Bronchial epithelial cell (primary cell): Measurements from ENCODE around the gene DLEC1. TPM values are rescaled to one million over a fixed set of nuclear protein-coding genes. Genes with fewer than 3 reads are reported as not detected.
A peak's percentile ranks its signal among the peaks of the same experiment; 100 is the strongest.
"Not testable (repeated sequence)": the region's sequence is repeated elsewhere in the genome, so short reads cannot be mapped to it uniquely, and the experiment has no call there.

Source experiments
- DNase-seq: peaks from one replicate; pipeline ENCODE4 v3.0.0-alpha.2; 2010; ENCODE audit warnings: low read depth
- FAIRE-seq: peaks from 2 replicates; lab custom pipeline; 2011; peaks lifted over from hg19 to GRCh38; lab: Jason Lieb, UNC
- H3K27me3 ChIP-seq: 2 replicates; pipeline ENCODE4 v1.5.1; 2011; ENCODE audit warnings: low read length; ENCODE audit not compliant: control insufficient read depth, insufficient read depth
- H3K36me3 ChIP-seq: 2 replicates; pipeline ENCODE4 v1.5.1; 2011; ENCODE audit warnings: low read length; ENCODE audit not compliant: control insufficient read depth, insufficient read depth
- H3K4me3 ChIP-seq: 2 replicates; pipeline ENCODE4 v1.5.1; 2011; ENCODE audit warnings: mild to moderate bottlenecking, low read depth, low read length, control low read depth
- total RNA-seq: library from RNA; depleted of rRNA; stranded (reverse); fragments of >200 nt; gene quantifications from 2 replicates; pipeline ENCODE4 v1.2.1, GENCODE V29; 2014
- TF ChIP-seq, protein P1 (sequence below): IDR thresholded peaks from 2 replicates; pipeline ENCODE4 v1.5.1; 2011; ENCODE audit warnings: mild to moderate bottlenecking, moderate library complexity, low read length, control low read depth, inconsistent platforms; ENCODE audit not compliant: insufficient read depth, severe bottlenecking

The DLEC1 gene
- total RNA-seq, 1 donor from 2014 or later: 0.26 TPM

DNA sequence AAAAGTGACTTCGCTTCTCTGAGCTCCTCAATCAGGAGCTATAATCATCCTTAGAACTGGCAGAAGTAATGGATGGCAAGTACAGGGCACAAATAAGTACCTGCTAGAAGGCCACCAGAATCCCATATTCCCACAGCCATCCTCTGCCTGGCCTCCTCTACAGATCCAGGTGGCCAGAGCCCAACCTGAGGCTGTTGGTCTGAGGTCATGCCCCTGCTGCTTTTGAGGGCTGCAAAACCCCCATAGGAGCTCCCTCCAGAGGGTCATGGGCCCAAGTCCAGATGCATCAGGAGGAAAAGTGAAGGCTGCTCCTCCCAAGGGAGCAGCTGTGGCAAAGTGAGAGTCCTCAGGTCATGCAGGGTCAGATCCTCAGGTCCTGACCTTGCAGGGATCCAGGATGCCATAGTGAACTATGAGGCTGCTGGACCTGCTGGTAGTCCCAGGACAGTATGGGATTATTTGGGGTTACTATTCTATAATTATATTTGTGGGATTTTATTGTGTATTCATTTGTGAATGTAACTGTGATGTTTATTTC, 6.6 kb upstream of the DLEC1 start:
- Histone ChIP-seq H3K27me3 (no peaks in the 10 kb centered on the region), H3K4me3 (no peak overlapping the region), H3K36me3 (peaks cover 1% of the 10 kb centered on the region)
- TF ChIP-seq, protein P1, sequence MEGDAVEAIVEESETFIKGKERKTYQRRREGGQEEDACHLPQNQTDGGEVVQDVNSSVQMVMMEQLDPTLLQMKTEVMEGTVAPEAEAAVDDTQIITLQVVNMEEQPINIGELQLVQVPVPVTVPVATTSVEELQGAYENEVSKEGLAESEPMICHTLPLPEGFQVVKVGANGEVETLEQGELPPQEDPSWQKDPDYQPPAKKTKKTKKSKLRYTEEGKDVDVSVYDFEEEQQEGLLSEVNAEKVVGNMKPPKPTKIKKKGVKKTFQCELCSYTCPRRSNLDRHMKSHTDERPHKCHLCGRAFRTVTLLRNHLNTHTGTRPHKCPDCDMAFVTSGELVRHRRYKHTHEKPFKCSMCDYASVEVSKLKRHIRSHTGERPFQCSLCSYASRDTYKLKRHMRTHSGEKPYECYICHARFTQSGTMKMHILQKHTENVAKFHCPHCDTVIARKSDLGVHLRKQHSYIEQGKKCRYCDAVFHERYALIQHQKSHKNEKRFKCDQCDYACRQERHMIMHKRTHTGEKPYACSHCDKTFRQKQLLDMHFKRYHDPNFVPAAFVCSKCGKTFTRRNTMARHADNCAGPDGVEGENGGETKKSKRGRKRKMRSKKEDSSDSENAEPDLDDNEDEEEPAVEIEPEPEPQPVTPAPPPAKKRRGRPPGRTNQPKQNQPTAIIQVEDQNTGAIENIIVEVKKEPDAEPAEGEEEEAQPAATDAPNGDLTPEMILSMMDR: no peak
- FAIRE-seq (no peak), DNase-seq (no peak)

DNA sequence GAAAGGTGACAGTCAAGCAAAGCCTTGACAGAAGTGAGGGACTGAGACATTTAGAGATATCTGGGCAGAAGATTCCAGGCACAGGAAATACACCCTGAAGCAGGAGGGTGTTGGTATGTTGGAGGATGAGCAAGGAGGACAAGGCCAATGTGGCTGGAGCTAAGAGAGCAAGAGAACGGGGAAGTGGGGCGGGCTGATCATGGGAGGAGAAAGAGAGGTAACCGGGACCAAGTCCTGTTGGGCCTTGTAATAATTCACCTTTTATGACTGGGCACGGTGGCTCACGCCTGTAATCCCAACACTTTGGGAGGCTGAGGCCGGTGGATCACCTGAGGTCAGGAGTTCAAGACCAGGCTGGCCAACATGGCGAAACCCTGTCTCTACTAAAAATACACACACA, 5.4 kb upstream of the DLEC1 start:
- not testable (repeated sequence) for H3K4me3 ChIP-seq, H3K27me3 ChIP-seq, FAIRE-seq, DNase-seq, H3K36me3 ChIP-seq

DNA sequence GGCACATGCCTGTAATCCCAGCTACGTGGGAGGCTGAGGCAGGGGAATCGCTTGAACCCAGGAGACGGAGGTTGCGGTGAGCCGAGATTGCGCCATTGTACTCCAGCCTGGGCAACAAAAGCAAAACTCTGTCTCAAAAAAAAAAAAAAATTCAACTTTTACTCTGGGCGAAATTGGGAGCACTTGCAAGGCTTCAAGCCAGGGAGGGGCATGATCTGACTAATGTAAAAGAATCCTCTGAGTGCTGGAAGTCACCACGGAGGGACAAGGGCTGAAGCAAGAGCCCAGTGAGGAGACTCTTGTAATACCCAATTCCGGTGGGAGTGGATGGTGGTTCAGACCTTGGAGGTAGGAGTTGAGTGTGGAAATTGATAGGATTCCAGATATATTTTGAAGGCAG, 4.7 kb upstream of the DLEC1 start:
- not testable (repeated sequence) for H3K36me3 ChIP-seq, FAIRE-seq, DNase-seq, H3K4me3 ChIP-seq, H3K27me3 ChIP-seq

DNA sequence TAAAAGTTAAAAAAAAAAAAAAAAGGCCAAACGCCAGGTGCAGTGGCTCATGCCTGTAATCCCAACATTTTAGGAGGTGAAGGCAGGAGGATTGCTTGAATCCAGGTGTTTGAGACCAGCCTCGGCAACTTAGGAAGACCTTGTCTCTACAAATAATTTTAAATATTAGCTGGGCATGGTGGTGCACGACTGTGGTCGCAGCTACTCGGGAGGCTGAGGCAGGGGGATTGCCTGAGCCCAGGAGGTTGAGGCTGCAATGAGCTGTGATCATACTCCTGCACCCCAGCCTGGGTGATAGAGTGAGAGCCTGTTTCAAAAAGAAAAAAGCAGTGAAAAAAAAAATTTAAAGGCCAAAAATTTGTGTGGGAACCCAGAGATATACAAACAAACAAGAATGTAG, 2.7 kb upstream of the DLEC1 start:
- no peaks in the 10 kb centered on the region for H3K27me3 ChIP-seq
- FAIRE-seq (no peak), DNase-seq (no peak)
- TF ChIP-seq, protein P1: no peak
- no peak overlapping the region for H3K4me3 ChIP-seq
- no peaks in the 10 kb centered on the region for H3K36me3 ChIP-seq

DNA sequence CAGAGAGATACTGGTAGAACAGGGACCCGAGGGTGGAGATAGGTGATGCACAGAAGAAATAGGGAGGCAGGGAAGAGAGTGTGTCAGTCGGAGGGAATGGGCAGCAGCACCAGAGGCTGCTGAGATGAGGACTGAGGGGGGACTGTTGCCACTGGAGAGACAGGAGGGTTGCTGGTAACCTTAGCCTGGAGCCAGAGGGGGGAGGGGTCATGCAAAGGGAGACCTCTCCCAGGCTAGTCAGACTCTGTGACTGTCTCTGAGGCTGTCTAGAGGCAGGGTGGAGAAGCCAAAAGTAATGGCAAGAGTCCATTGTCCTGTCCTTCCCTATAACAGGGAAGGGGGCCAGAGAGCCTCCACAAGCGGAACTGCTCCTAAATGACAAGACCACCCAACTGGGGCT, 2.1 kb upstream of the DLEC1 start:
- TF ChIP-seq, protein P1: no peak
- FAIRE-seq (no peak), DNase-seq (no peak)
- Histone ChIP-seq H3K36me3 (no peaks in the 10 kb centered on the region), H3K4me3 (no peak overlapping the region), H3K27me3 (no peaks in the 10 kb centered on the region)

DNA sequence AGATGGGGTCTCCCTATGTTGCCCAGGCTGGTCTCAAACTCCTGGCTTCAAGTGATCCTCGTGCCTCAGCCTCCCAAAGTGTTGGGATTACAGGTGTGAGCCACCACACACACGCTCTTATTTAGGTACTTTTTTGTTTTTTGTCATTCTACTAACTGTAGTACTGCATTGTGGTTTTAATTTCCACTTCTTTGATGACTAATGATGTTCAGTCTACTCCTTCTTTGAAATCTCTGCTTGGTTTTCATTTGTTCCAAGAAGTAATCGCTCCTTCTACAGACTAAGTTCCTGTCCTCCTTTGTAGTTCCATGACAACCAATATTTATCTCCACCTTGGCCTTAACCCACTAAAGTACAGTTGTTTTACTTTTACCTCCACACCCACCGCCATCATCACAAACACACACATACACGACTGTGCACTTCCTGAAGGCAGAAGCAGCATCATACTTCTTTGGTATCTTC, 529 bp upstream of the DLEC1 start:
- Histone ChIP-seq H3K27me3 (no peaks in the 10 kb centered on the region), H3K36me3 (no peaks in the 10 kb centered on the region), H3K4me3 (no peak overlapping the region)
- FAIRE-seq: no peak
- TF ChIP-seq, protein P1: no peak
- peak; percentile 35 for DNase-seq

DNA sequence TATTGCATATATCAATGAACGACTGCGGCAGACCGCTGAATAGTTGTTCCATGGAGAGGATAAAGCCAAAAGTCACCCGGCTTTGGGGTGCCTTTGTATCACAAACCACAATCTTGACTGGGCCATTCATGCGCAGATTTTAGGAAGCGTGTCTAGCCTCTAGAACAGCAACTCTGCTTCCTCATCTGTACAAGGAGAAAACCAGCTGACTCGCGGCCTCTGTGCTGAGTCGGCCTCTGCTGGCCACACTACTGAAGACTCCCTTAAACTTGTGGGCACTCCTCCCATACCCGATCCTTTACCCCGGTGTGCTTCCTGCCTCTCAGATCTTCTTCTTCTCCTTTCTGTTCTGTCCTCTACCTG, 872 bp downstream of the DLEC1 start:
- H3K27me3 ChIP-seq: no peaks in the 10 kb centered on the region
- FAIRE-seq (no peak), DNase-seq (peak; percentile 48)
- TF ChIP-seq, protein P1: peak; percentile 47
- no peaks in the 10 kb centered on the region for H3K36me3 ChIP-seq
- no peak overlapping the region for H3K4me3 ChIP-seq
